GM23338 (cell line): ENCODE measurements around the gene UST. TPM values are rescaled to one million over a fixed set of nuclear protein-coding genes. Genes with fewer than 3 reads are reported as not detected.

Experiments
- ATAC-seq: fragments of 200-7000 bp; cut with Tn5 transposase; 3 replicates; pipeline ENCODE4 v1.9.1; 2020
- DNase-seq: peaks from one replicate; pipeline ENCODE4 v3.0.0-alpha.2; 2015; ENCODE audit warnings: low spot score
- H2AFZ ChIP-seq: fragments of 200-600 bp; sonication (generic); 2 replicates; pipeline ENCODE4 v1.8.0; 2016; ENCODE audit warnings: antibody characterized with exemption, mild to moderate bottlenecking, moderate library complexity
- H3F3A ChIP-seq: fragments of 200-600 bp; sonication (generic); replicated peaks from 2 replicates; pipeline ENCODE4 v1.8.0; 2017; ENCODE audit warnings: antibody characterized with exemption, mixed run types, low read depth
- H3K27ac ChIP-seq: fragments of 200-600 bp; sonication (generic); 2 replicates; pipeline ENCODE4 v1.6.1; 2016; ENCODE audit warnings: low read depth
- H3K27me3 ChIP-seq: fragments of 200-600 bp; sonication (generic); 2 replicates; pipeline ENCODE4 v1.8.0; 2016; ENCODE audit warnings: mild to moderate bottlenecking, mixed run types, moderate library complexity; ENCODE audit not compliant: insufficient read depth
- H3K36me3 ChIP-seq: fragments of 200-600 bp; sonication (generic); 2 replicates; pipeline ENCODE4 v1.8.0; 2016; ENCODE audit warnings: mild to moderate bottlenecking; ENCODE audit not compliant: insufficient read depth
- H3K4me1 ChIP-seq: fragments of 200-600 bp; sonication (generic); 2 replicates; pipeline ENCODE4 v1.8.0; 2016; ENCODE audit warnings: mild to moderate bottlenecking, moderate library complexity; ENCODE audit not compliant: insufficient read depth
- H3K4me2 ChIP-seq: fragments of 200-600 bp; sonication (generic); 2 replicates; pipeline ENCODE4 v1.7.1; 2017; ENCODE audit warnings: mixed run types
- H3K4me3 ChIP-seq: fragments of 200-600 bp; sonication (generic); 2 replicates; pipeline ENCODE4 v1.6.1; 2016; ENCODE audit warnings: mixed run types
- H3K79me2 ChIP-seq: fragments of 200-600 bp; sonication (generic); replicated peaks from 2 replicates; pipeline ENCODE4 v1.8.0; 2017; ENCODE audit warnings: mild to moderate bottlenecking; ENCODE audit not compliant: insufficient read depth
- H3K9me2 ChIP-seq: fragments of 200-600 bp; sonication (generic); 2 replicates; pipeline ENCODE4 v1.8.0; 2017; ENCODE audit not compliant: insufficient read depth
- H4K20me1 ChIP-seq: fragments of 200-600 bp; sonication (generic); replicated peaks from 2 replicates; pipeline ENCODE4 v1.8.0; 2017; ENCODE audit warnings: mild to moderate bottlenecking; ENCODE audit not compliant: insufficient read depth
- H3K27ac Mint-ChIP-seq: 2 replicates; pipeline ENCODE4 v1.8.0; 2020; ENCODE audit warnings: inconsistent platforms, mild to moderate bottlenecking, moderate library complexity, mixed read lengths
- H3K27me3 Mint-ChIP-seq: 3 replicates; pipeline ENCODE4 v1.8.0; 2022; ENCODE audit warnings: low read depth, mild to moderate bottlenecking, moderate library complexity, mixed read lengths, inconsistent platforms; ENCODE audit not compliant: insufficient read depth, poor library complexity
- H3K36me3 Mint-ChIP-seq: 3 replicates; pipeline ENCODE4 v1.8.0; 2021; ENCODE audit warnings: low read depth, mild to moderate bottlenecking, inconsistent platforms, moderate library complexity, mixed read lengths
- H3K4me1 Mint-ChIP-seq: 3 replicates; pipeline ENCODE4 v1.8.0; 2020; ENCODE audit warnings: mild to moderate bottlenecking, inconsistent platforms, mixed read lengths
- H3K4me3 Mint-ChIP-seq: 3 replicates; pipeline ENCODE4 v1.8.0; 2021; ENCODE audit warnings: moderate library complexity, mild to moderate bottlenecking, inconsistent platforms, mixed read lengths
- H3K9me3 Mint-ChIP-seq: 3 replicates; pipeline ENCODE4 v1.8.0; 2020; ENCODE audit warnings: moderate library complexity, mild to moderate bottlenecking, inconsistent platforms, mixed read lengths
- EZH2 ChIP-seq: fragments of 200-600 bp; sonication (generic); IDR thresholded peaks from one replicate; pipeline ENCODE4 v1.8.0; 2017; ENCODE audit warnings: antibody characterized with exemption, mild to moderate bottlenecking, low read depth; ENCODE audit not compliant: unreplicated experiment
- JUNB ChIP-seq: IDR thresholded peaks from one replicate; pipeline ENCODE4 v1.6.1; 2016; ENCODE audit warnings: antibody characterized with exemption; ENCODE audit not compliant: unreplicated experiment
- NANOG ChIP-seq: IDR thresholded peaks from 2 replicates; pipeline ENCODE4 v1.6.1; 2016; ENCODE audit warnings: antibody characterized with exemption, borderline replicate concordance
- POLR2AphosphoS5 ChIP-seq: IDR thresholded peaks from 2 replicates; pipeline ENCODE4 v1.6.1; 2016; ENCODE audit warnings: antibody characterized with exemption, low read depth
- STAT1 ChIP-seq: IDR thresholded peaks from one replicate; pipeline ENCODE4 v1.6.1; 2016; ENCODE audit warnings: antibody characterized with exemption; ENCODE audit not compliant: unreplicated experiment
- ZNF331 ChIP-seq: fragments of 250-450 bp; sonication (Bioruptor Pico); IDR thresholded peaks from 2 replicates; pipeline ENCODE4 v1.5.0; 2020; ENCODE audit warnings: low read depth, mild to moderate bottlenecking, moderate library complexity
- polyA plus RNA-seq: library from polyadenylated mRNA; unstranded; fragments of >200 nt; fragmentation: Nextera tagmentation; extraction: Ambion mirVana; gene quantifications from 2 replicates; pipeline ENCODE4 v1.2.1, GENCODE V29; 2016
- total RNA-seq: library from RNA; depleted of rRNA; stranded (reverse); fragments of >200 nt; shearing (Covaris generic); gene quantifications from 2 replicates; pipeline ENCODE4 v1.2.3, GENCODE V29; 2014
- TF ChIP-seq, protein P1 (sequence below): fragments of 250-450 bp; sonication (Bioruptor Pico); IDR thresholded peaks from 2 replicates; pipeline ENCODE4 v1.5.0; 2020; ENCODE audit warnings: mild to moderate bottlenecking, moderate library complexity

The UST gene
- total and polyA plus RNA-seq, 2 experiments from 2014 or later = 12.6 to 33.0 TPM

DNA sequence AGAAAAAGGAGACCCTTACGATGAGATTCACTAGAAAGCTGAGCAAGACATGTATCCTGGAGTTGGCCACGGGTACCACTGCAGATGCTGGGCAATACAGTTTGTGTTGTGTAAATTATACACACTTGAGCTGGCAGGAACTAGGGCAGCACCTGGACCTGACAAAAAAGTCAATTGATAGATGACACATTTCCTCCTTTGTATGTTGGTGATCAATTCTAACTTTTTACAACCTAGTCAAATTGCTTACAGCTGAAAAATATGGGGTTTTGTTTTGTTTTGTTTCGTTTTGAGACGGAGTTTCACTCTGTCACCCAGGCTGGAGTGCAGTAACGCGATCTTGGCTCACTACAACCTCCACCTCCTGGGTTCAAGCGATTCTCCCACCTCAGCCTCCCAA is 108.9 kb downstream of the UST start (continued):
- TF ChIP-seq, protein P1, sequence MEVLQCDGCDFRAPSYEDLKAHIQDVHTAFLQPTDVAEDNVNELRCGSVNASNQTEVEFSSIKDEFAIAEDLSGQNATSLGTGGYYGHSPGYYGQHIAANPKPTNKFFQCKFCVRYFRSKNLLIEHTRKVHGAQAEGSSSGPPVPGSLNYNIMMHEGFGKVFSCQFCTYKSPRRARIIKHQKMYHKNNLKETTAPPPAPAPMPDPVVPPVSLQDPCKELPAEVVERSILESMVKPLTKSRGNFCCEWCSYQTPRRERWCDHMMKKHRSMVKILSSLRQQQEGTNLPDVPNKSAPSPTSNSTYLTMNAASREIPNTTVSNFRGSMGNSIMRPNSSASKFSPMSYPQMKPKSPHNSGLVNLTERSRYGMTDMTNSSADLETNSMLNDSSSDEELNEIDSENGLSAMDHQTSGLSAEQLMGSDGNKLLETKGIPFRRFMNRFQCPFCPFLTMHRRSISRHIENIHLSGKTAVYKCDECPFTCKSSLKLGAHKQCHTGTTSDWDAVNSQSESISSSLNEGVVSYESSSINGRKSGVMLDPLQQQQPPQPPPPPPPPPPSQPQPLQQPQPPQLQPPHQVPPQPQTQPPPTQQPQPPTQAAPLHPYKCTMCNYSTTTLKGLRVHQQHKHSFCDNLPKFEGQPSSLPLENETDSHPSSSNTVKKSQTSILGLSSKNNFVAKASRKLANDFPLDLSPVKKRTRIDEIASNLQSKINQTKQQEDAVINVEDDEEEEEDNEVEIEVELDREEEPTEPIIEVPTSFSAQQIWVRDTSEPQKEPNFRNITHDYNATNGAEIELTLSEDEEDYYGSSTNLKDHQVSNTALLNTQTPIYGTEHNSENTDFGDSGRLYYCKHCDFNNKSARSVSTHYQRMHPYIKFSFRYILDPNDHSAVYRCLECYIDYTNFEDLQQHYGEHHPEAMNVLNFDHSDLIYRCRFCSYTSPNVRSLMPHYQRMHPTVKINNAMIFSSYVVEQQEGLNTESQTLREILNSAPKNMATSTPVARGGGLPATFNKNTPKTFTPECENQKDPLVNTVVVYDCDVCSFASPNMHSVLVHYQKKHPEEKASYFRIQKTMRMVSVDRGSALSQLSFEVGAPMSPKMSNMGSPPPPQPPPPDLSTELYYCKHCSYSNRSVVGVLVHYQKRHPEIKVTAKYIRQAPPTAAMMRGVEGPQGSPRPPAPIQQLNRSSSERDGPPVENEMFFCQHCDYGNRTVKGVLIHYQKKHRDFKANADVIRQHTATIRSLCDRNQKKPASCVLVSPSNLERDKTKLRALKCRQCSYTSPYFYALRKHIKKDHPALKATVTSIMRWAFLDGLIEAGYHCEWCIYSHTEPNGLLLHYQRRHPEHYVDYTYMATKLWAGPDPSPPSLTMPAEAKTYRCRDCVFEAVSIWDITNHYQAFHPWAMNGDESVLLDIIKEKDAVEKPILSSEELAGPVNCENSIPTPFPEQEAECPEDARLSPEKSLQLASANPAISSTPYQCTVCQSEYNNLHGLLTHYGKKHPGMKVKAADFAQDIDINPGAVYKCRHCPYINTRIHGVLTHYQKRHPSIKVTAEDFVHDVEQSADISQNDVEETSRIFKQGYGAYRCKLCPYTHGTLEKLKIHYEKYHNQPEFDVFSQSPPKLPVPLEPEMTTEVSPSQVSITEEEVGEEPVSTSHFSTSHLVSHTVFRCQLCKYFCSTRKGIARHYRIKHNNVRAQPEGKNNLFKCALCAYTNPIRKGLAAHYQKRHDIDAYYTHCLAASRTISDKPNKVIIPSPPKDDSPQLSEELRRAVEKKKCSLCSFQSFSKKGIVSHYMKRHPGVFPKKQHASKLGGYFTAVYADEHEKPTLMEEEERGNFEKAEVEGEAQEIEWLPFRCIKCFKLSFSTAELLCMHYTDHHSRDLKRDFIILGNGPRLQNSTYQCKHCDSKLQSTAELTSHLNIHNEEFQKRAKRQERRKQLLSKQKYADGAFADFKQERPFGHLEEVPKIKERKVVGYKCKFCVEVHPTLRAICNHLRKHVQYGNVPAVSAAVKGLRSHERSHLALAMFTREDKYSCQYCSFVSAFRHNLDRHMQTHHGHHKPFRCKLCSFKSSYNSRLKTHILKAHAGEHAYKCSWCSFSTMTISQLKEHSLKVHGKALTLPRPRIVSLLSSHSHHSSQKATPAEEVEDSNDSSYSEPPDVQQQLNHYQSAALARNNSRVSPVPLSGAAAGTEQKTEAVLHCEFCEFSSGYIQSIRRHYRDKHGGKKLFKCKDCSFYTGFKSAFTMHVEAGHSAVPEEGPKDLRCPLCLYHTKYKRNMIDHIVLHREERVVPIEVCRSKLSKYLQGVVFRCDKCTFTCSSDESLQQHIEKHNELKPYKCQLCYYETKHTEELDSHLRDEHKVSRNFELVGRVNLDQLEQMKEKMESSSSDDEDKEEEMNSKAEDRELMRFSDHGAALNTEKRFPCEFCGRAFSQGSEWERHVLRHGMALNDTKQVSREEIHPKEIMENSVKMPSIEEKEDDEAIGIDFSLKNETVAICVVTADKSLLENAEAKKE (CRISPR knock-in tag) = no peak
- no peak for TF ChIP-seq ZNF331
- no peak for TF ChIP-seq JUNB
- no peak for TF ChIP-seq POLR2AphosphoS5
- TF ChIP-seq EZH2 = no peak

DNA sequence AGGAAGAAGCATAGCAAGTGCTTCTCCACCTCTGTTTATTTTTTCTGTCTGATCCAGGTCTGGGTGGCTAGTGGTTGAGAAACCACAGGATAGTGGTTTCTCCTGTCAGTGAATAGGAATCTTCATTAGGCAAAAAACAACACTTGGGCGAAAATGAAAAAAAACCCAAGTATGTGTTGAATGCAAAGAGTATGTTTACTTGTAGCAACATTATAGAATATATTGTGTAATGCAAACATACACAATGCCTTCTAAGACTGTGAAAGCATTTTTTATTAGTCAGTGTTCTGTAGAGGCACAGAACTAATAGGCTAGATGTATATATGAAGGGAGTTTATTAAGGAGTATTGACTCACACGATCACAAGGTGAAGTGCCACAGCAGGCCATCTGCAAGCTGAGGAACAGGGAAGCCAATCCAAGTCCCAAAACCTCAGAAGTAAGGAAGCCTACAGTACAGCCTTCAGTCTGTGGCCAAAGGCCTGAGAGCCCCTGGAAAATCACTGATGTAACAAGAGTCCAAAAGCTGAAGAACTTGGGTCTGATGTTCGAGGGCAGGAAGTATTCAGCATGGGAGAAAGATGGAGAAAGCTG is 111.1 kb downstream of the UST start:
- Mint-ChIP-seq H3K4me3 (no peak overlapping the region), H3K27me3 (peaks cover 5% of the 10 kb centered on the region), H3K9me3 (peaks cover 8% of the 10 kb centered on the region; the same call in 1 of the 3 replicates), H3K27ac (no peak overlapping the region), H3K4me1 (peaks cover 42% of the 10 kb centered on the region), H3K36me3 (peaks cover 20% of the 10 kb centered on the region; the same call in 2 of the 3 replicates)
- H3K9me2 ChIP-seq = no peaks in the 10 kb centered on the region
- no peak overlapping the region for H3K4me3 ChIP-seq
- DNase-seq = no peak
- H3K27ac ChIP-seq = no peak overlapping the region
- H4K20me1 ChIP-seq = peaks cover 9% of the 10 kb centered on the region
- no peak overlapping the region for H3K4me2 ChIP-seq
- no peaks in the 10 kb centered on the region for H3K27me3 ChIP-seq
- peaks cover 98% of the 10 kb centered on the region for H3K79me2 ChIP-seq
- peaks cover 22% of the 10 kb centered on the region for H3K4me1 ChIP-seq
- no peak for ATAC-seq
- no peak overlapping the region for H2AFZ ChIP-seq
- H3F3A ChIP-seq = no peaks in the 10 kb centered on the region
- no peaks in the 10 kb centered on the region for H3K36me3 ChIP-seq
- TF ChIP-seq STAT1 = no peak
- TF ChIP-seq NANOG = no peak
- TF ChIP-seq, protein P1 (CRISPR knock-in tag) = no peak
- no peak for TF ChIP-seq POLR2AphosphoS5
- no peak for TF ChIP-seq JUNB
- TF ChIP-seq ZNF331 = no peak
